ENCODE results near the gene ADAMTS7. TPM values are rescaled to one million over a fixed set of nuclear protein-coding genes. Genes with fewer than 3 reads are reported as not detected.
A peak's percentile ranks its signal among the peaks of the same experiment; 100 is the strongest.
"Not testable (repeated sequence)": the region's sequence is repeated elsewhere in the genome, so short reads cannot be mapped to it uniquely, and the experiment has no call there.

ADAMTS7 gene
- polyA plus RNA-seq, 2 of the 4 experiments (the other 2 are of a cell fraction), result 1.5 to 2.9 TPM

DNA sequence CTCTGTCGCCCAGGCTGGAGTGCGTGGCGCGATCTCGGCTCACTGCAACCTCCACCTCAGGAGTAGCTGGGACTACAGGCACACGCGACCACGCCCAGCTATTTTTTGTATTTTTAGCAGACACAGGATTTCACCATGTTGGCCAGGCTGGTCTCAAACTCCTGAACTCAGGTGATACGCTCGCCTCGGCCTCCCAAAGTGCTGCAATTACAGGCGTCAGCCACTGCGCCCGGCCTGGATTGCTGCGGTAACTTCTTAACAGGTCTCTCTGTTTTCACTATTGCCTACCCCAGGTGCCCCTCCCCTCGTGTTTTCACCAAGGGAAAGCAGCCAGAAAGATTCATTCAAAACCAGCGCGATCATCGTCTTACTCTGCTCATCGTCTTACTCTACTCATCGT is 10.5 kb downstream of the ADAMTS7 start:
- no peak for FAIRE-seq
- CTCF ChIA-PET, result interaction anchor here (1.0 to 8.5 kb wide), 2 partner anchors 10 to 50 kb away, joined by 6 to 85 read pairs; partner anchors contain the start of gene ADAMTS7
- 94% methylated on average over 21 of the region's 21 CpGs for WGBS (ENCODE audit: missing lambda C conversion rate)

DNA sequence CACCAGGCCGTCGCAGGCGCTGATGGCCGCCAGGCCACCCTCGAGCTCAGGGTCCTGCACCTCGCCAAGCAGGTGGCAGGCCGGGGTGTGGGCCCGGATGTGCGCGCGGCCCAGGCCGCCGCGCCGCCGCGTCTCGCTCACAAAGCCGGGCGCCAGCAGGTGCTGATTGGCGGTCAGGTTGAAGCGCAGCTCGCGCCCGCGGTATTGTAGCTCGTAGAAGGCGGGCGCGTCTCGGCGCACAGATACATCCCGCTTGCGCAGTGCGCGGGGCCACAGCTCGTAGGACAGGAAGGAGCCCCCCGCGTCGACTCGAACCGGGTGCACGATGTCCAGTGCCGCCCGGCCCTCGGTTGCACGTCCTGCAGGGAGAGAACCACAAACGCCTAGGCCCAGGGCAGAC is 11.1 kb downstream of the ADAMTS7 start:
- Histone ChIP-seq H3K9me3 (no peaks in the 10 kb centered on the region), H3K4me2 (no peak overlapping the region), H3K4me3 (no peak overlapping the region), H3K4me1 (peaks cover 17% of the 10 kb centered on the region), H3K27ac (no peak overlapping the region; a peak in 1 of 6 replicates)
- ATAC-seq, result no peak
- TF ChIP-seq USF2 (IDR thresholded peaks at IDR 0.05) (no peak), SREBF2 (IDR thresholded peaks at IDR 0.05) (no peak), NPAS2 (CRISPR knock-in tag; IDR thresholded peaks at IDR 0.05; ENCODE audit: borderline replicate concordance) (no peak), EHMT2 (IDR thresholded peaks at IDR 0.05; ENCODE audit: low read depth) (no peak), ZSCAN20 (CRISPR knock-in tag; IDR thresholded peaks at IDR 0.05) (no peak), POLR2A (IDR thresholded peaks at IDR 0.05; ENCODE audit: low read length) (no peak), E2F6 (IDR thresholded peaks at IDR 0.05; ENCODE audit: borderline replicate concordance, low read depth) (no peak), BCL3 (IDR thresholded peaks at IDR 0.05) (no peak), HDAC2 (IDR thresholded peaks at IDR 0.05) (no peak)
- no peak for FAIRE-seq
- POLR2A ChIA-PET, result no interaction called here
- DNase-seq (ENCODE audit: low read depth in 1 of 2, low spot score in 1 of 2), result no peak
- 96% methylated on average over 40 of the region's 48 CpGs for WGBS (ENCODE audit: missing lambda C conversion rate)
- CTCF ChIA-PET, result interaction anchor here (1.0 to 8.5 kb wide), 2 partner anchors 11 to 49 kb away, joined by 6 to 85 read pairs; partner anchors contain the start of gene ADAMTS7

More for the DNA sequence above, 10.5 kb downstream of the ADAMTS7 start:
- no peak overlapping the region for H3K27ac ChIP-seq
- TF ChIP-seq FOSB (CRISPR knock-in tag; IDR thresholded peaks at IDR 0.05) (no peak), ATOH8 (CRISPR knock-in tag; IDR thresholded peaks at IDR 0.05; ENCODE audit: low read depth) (no peak)
- no peak overlapping the region for H3K4me3 ChIP-seq
- no peak overlapping the region for H3K4me2 ChIP-seq
- ATAC-seq (no peak), DNase-seq (ENCODE audit: low read depth in 1 of 2, low spot score in 1 of 2) (no peak)
- no peaks in the 10 kb centered on the region for H3K9me3 ChIP-seq
- POLR2A ChIA-PET, result no interaction called here
- H3K4me1 ChIP-seq, result peaks cover 17% of the 10 kb centered on the region

GRCh38 chr15:78799102-78799501 is 12.2 kb downstream of the ADAMTS7 start:
- CTCF ChIA-PET, result interaction anchor here (8.5 kb wide), 1 partner anchor 12 kb away, joined by 85 read pairs; the partner anchor contains the start of gene ADAMTS7
- ATAC-seq, result peak in 1 of 2 experiments; percentile 4; a peak in 2 of 6 replicates
- H3K27ac ChIP-seq, result peak overlapping the region in 1 of 2 experiments; percentile 40; a peak in 1 of 6 replicates
- H3K4me2 ChIP-seq; POLR2A ChIA-PET; DNase-seq (ENCODE audit: low read depth in 1 of 2, low spot score in 1 of 2); H3K4me3 ChIP-seq; FAIRE-seq; H3K9me3 ChIP-seq: not testable (repeated sequence)
- WGBS (ENCODE audit: missing lambda C conversion rate), result 88% methylated on average over 2 of the region's 7 CpGs
- H3K4me1 ChIP-seq, result peaks cover 17% of the 10 kb centered on the region

- Histone ChIP-seq H3K4me2 (peak overlapping the region; percentile 63), H3K4me1 (peaks cover 17% of the 10 kb centered on the region), H3K27ac (peak overlapping the region; percentile 77 to 80)
- ATAC-seq, result peak; percentile 86 to 91
- not testable (repeated sequence) for H3K4me3 ChIP-seq, FAIRE-seq, H3K9me3 ChIP-seq
- peak; percentile 64 to 76 for DNase-seq (ENCODE audit: low read depth in 1 of 2, low spot score in 1 of 2)
- peak; percentile 9; the same call in 1 of the 2 replicates for TF ChIP-seq FOSL2 (IDR thresholded peaks at IDR 0.05)
- TF ChIP-seq FOSL2 (CRISPR knock-in tag; IDR thresholded peaks at IDR 0.05), result peak; percentile 65
- WGBS (ENCODE audit: missing lambda C conversion rate), result 5% methylated on average over 4 of the region's 5 CpGs
- CTCF ChIA-PET, result interaction anchor here (0.6 to 8.5 kb wide), 4 partner anchors 13 to 159 kb away, joined by 3 to 85 read pairs (median 4); partner anchors contain the start of gene ADAMTS7
- POLR2A ChIA-PET, result interaction anchor here (1.6 kb wide), 1 partner anchor 12 kb away, joined by 7 read pairs; the partner anchor contains the start of gene ADAMTS7
Observed at GRCh38 chr15:78798355-78798754, 12.9 kb downstream of the ADAMTS7 start.

Measured in A549 (cell line).